ENCODE results near the gene GALNT2. TPM values are rescaled to one million over a fixed set of nuclear protein-coding genes. Genes with fewer than 3 reads are reported as not detected.

GALNT2 gene
- total RNA-seq, 1 donor from 2014 or later = 60.7 TPM

DNA sequence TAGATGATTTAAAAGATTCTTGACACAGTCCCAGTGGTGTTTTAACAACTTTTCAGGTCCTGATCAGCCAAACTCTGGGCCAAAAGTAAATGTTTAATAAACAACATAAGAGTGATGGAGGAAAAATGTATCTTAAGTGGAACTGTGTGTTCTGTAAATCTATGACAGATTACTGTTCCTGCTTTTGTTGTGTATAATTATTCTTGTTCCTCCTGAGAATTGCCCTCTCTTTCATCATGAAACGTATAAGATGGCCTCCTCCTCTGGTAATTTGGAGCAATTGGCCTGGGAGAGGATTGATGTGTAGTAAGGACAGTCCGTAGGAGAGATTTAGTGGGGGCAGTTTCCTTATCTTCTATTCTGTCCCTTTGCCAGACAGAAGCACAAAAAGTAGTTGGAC, 34.5 kb downstream of the GALNT2 start:
- H3K27me3 ChIP-seq (ENCODE audit: control insufficient read depth, insufficient read depth, low read length) = no peaks in the 10 kb centered on the region
- no peak overlapping the region for H3K4me3 ChIP-seq (ENCODE audit: low read depth, low read length)
- H3K36me3 ChIP-seq (ENCODE audit: control insufficient read depth, insufficient read depth, low read length) = no peaks in the 10 kb centered on the region
- no peak for DNase-seq (ENCODE audit: low read depth)
- TF ChIP-seq, protein P1, sequence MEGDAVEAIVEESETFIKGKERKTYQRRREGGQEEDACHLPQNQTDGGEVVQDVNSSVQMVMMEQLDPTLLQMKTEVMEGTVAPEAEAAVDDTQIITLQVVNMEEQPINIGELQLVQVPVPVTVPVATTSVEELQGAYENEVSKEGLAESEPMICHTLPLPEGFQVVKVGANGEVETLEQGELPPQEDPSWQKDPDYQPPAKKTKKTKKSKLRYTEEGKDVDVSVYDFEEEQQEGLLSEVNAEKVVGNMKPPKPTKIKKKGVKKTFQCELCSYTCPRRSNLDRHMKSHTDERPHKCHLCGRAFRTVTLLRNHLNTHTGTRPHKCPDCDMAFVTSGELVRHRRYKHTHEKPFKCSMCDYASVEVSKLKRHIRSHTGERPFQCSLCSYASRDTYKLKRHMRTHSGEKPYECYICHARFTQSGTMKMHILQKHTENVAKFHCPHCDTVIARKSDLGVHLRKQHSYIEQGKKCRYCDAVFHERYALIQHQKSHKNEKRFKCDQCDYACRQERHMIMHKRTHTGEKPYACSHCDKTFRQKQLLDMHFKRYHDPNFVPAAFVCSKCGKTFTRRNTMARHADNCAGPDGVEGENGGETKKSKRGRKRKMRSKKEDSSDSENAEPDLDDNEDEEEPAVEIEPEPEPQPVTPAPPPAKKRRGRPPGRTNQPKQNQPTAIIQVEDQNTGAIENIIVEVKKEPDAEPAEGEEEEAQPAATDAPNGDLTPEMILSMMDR (IDR thresholded peaks at IDR 0.05; ENCODE audit: insufficient read depth, low read length, poor library complexity, severe bottlenecking) = no peak

DNA sequence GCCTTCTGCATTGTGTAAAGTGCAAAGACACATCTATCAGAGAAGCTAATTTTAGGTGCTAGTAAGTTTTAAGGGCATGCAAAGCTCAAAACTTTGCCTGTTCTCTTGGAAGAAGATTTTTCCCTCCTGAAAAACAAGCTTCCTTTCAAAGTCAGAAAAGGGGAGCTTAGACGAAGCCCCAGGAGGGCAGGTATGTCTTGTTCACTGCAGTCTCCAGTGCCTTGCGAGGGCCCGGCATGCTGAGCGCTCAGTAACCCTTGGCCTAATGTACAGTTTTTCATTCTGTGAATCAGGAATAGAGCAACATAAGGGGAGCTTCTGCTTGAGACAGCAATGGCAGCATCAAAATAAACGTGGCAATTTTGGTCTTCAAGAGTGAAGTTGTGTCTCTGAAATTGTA, 35.0 kb downstream of the GALNT2 start:
- H3K4me3 ChIP-seq (ENCODE audit: low read depth, low read length) = no peak overlapping the region
- H3K27me3 ChIP-seq (ENCODE audit: control insufficient read depth, insufficient read depth, low read length) = no peaks in the 10 kb centered on the region
- no peak for DNase-seq (ENCODE audit: low read depth)
- no peaks in the 10 kb centered on the region for H3K36me3 ChIP-seq (ENCODE audit: control insufficient read depth, insufficient read depth, low read length)
- TF ChIP-seq, protein P1 (IDR thresholded peaks at IDR 0.05; ENCODE audit: insufficient read depth, low read length, poor library complexity, severe bottlenecking) = no peak

DNA sequence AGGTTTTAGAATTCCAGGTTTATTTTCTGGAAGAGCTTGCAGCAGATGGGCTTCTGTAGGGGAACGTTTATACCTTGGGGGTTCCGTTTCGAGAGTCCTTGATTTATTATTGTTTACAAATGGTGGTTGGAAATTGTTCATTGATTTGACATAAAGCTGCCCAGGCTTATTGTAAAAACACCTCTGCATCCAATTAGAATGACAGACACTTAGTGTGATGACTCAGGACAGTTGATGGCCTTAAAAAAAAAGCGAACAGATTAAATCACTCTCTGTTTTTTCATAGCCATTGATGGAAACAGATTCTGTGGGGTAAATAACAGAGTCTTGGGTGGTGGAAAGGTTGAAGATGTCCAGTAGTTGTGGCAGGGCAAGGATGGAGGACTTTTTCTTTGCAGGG, 35.4 kb downstream of the GALNT2 start:
- no peak for DNase-seq (ENCODE audit: low read depth)
- no peaks in the 10 kb centered on the region for H3K36me3 ChIP-seq (ENCODE audit: control insufficient read depth, insufficient read depth, low read length)
- H3K27me3 ChIP-seq (ENCODE audit: control insufficient read depth, insufficient read depth, low read length) = no peaks in the 10 kb centered on the region
- H3K4me3 ChIP-seq (ENCODE audit: low read depth, low read length) = no peak overlapping the region
- TF ChIP-seq, protein P1 (IDR thresholded peaks at IDR 0.05; ENCODE audit: insufficient read depth, low read length, poor library complexity, severe bottlenecking) = no peak

DNA sequence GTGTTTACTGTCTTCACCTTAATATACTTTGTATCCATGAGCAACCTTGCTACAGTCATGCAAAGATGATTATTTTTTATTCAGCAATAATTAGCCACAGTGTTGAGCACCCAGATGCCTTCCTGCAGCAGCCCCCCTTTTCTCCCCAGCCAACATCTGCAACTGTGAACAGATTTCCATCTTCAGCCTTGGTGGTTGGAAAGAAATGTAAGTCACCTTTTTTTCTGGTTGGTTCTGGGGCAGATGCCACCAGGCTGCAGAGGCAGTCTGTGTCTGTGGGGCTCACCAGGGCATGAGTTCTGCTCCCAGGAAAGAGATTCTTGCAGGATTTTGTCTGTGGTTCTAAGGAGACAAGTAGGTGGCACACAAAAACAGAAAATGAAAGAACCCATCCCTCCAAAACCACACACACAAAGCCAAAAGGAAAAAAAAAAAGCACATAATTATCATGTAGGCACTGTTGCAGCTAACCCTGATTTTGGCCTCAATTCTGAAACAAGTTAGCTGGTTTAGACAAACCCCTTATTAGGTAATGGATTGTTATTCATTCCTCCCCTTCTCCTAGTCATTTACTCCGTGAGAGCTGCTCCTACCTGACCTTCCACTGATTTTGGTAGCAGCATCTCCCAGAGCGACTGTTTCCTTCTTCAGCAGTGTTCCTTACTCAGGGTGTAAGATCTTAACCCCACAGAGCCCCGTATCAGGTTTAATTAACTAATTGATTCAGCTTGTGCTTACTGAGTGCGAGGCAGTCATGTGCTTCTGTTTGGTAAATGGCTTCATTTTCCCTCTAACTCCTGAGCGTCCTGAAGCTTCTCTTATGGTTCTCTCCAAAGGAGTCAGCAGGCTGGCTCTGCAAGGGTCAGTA, 36.5 kb downstream of the GALNT2 start:
- Histone ChIP-seq H3K36me3 (ENCODE audit: control insufficient read depth, insufficient read depth, low read length) (no peaks in the 10 kb centered on the region), H3K27me3 (ENCODE audit: control insufficient read depth, insufficient read depth, low read length) (no peaks in the 10 kb centered on the region), H3K4me3 (ENCODE audit: low read depth, low read length) (no peak overlapping the region)
- TF ChIP-seq, protein P1 (IDR thresholded peaks at IDR 0.05; ENCODE audit: insufficient read depth, low read length, poor library complexity, severe bottlenecking) = no peak
- DNase-seq (ENCODE audit: low read depth) = no peak

DNA sequence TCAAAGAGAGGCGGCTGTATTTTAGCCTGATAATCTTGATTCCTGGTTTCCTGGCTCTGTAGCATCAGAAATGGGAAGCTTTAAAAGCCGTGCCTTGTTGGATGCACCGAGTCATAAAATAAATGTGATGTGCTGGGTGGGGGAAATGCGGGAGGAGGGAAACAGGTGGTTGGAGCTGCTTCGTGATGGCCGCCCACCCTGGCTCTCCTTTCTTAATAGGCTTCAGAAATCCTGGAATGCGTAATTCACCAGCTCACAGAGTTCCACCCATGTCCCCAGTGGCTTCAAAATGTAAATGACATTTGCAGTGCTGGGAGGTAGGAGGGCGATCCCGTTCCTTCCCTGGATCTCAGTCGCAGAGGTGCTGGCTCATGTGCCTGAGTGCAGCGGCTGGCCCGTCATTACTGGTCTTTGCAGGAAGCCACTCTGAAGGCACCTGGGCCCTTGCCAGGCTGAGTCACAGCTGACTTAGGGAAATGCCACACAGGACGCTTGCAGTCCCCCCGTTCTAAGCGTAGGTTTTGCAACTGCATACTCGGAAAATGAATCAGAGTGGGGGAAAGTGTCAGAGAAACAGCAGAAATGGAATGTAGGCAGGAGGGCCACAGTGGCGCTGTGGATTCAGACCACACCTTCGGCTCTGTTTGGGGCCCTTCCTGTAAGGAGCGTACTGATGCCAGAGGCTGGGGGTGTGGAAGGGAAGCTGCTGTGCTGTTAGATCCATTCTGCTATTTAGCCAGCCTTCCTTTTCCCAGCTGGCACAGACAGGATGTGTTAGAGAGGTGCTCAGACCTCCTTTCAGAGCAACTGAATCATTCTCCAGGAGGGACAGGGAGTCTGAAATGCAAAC, 37.6 kb downstream of the GALNT2 start:
- Histone ChIP-seq H3K4me3 (ENCODE audit: low read depth, low read length) (no peak overlapping the region), H3K27me3 (ENCODE audit: control insufficient read depth, insufficient read depth, low read length) (no peaks in the 10 kb centered on the region), H3K36me3 (ENCODE audit: control insufficient read depth, insufficient read depth, low read length) (no peaks in the 10 kb centered on the region)
- peak; percentile 99 for DNase-seq (ENCODE audit: low read depth)
- TF ChIP-seq, protein P1 (IDR thresholded peaks at IDR 0.05; ENCODE audit: insufficient read depth, low read length, poor library complexity, severe bottlenecking) = no peak

Data from kidney epithelial cell (primary cell).